ENCODE measurements around the gene CIAO2B. TPM values are rescaled to one million over a fixed set of nuclear protein-coding genes. Genes with fewer than 3 reads are reported as not detected.
"Not testable (repeated sequence)": the region's sequence is repeated elsewhere in the genome, so short reads cannot be mapped to it uniquely, and the experiment has no call there.

The CIAO2B gene
- total RNA-seq, 1 experiment from 2014 or later: 140 TPM

GRCh38 chr16:66958857-66959703 is 24.9 kb upstream of the CIAO2B start:
- in situ Hi-C loops (cut with HindIII; ENCODE audit: low sequenced_read_pairs): no loop called here
- peak; percentile 23 for DNase-seq (ENCODE audit: low spot score)

- in situ Hi-C loops (cut with HindIII; ENCODE audit: low sequenced_read_pairs); DNase-seq (ENCODE audit: low spot score): not testable (repeated sequence)
These were observed 21.9 kb upstream of the CIAO2B start for GRCh38 chr16:66956154-66956457.

GRCh38 chr16:66955363-66956153 is 21.4 kb upstream of the CIAO2B start:
- DNase-seq (ENCODE audit: low spot score); in situ Hi-C loops (cut with HindIII; ENCODE audit: low sequenced_read_pairs): not testable (repeated sequence)

- in situ Hi-C loops (cut with HindIII; ENCODE audit: low sequenced_read_pairs): no loop called here
These were observed 20.0 kb upstream of the CIAO2B start for GRCh38 chr16:66954097-66954659.

GRCh38 chr16:66953462-66954096 is 19.4 kb upstream of the CIAO2B start:
- DNase-seq (ENCODE audit: low spot score): no peak
- in situ Hi-C loops (cut with HindIII; ENCODE audit: low sequenced_read_pairs): no loop called here

More at GRCh38 chr16:66954097-66954659, 20.0 kb upstream of the CIAO2B start:
- DNase-seq (ENCODE audit: low spot score): peak; percentile 88

- in situ Hi-C loops (cut with HindIII; ENCODE audit: low sequenced_read_pairs): no loop called here
- DNase-seq (ENCODE audit: low spot score): no peak
These were observed 18.4 kb upstream of the CIAO2B start for GRCh38 chr16:66952430-66953110.

- in situ Hi-C loops (cut with HindIII; ENCODE audit: low sequenced_read_pairs): no loop called here
- DNase-seq (ENCODE audit: low spot score): no peak
These were observed 17.0 kb upstream of the CIAO2B start for GRCh38 chr16:66950971-66951790.

- in situ Hi-C loops (cut with HindIII; ENCODE audit: low sequenced_read_pairs): no loop called here
- DNase-seq (ENCODE audit: low spot score): no peak
These were observed 16.2 kb upstream of the CIAO2B start for GRCh38 chr16:66950437-66950836.

GRCh38 chr16:66949472-66949871 is 15.3 kb upstream of the CIAO2B start:
- in situ Hi-C loops (cut with HindIII; ENCODE audit: low sequenced_read_pairs): no loop called here
- no peak for DNase-seq (ENCODE audit: low spot score)

- no peak for DNase-seq (ENCODE audit: low spot score)
- in situ Hi-C loops (cut with HindIII; ENCODE audit: low sequenced_read_pairs): no loop called here
These were observed 14.6 kb upstream of the CIAO2B start for GRCh38 chr16:66948837-66949225.

- peak; percentile 18 for DNase-seq (ENCODE audit: low spot score)
- in situ Hi-C loops (cut with HindIII; ENCODE audit: low sequenced_read_pairs): no loop called here
These were observed 14.1 kb upstream of the CIAO2B start for GRCh38 chr16:66948134-66948836.

- DNase-seq (ENCODE audit: low spot score): peak; percentile 92
- in situ Hi-C loops (cut with HindIII; ENCODE audit: low sequenced_read_pairs): no loop called here
These were observed 13.3 kb upstream of the CIAO2B start for GRCh38 chr16:66947302-66948065.

- in situ Hi-C loops (cut with HindIII; ENCODE audit: low sequenced_read_pairs): no loop called here
These were observed 12.7 kb upstream of the CIAO2B start for GRCh38 chr16:66946974-66947301.

GRCh38 chr16:66946541-66946940 is 12.3 kb upstream of the CIAO2B start:
- no peak for DNase-seq (ENCODE audit: low spot score)
- in situ Hi-C loops (cut with HindIII; ENCODE audit: low sequenced_read_pairs): no loop called here

More at GRCh38 chr16:66946974-66947301, 12.7 kb upstream of the CIAO2B start:
- no peak for DNase-seq (ENCODE audit: low spot score)

GRCh38 chr16:66945939-66946338 is 11.7 kb upstream of the CIAO2B start:
- in situ Hi-C loops (cut with HindIII; ENCODE audit: low sequenced_read_pairs): no loop called here
- DNase-seq (ENCODE audit: low spot score): no peak

- in situ Hi-C loops (cut with HindIII; ENCODE audit: low sequenced_read_pairs); DNase-seq (ENCODE audit: low spot score): not testable (repeated sequence)
These were observed 10.8 kb upstream of the CIAO2B start for GRCh38 chr16:66944971-66945370.

- in situ Hi-C loops (cut with HindIII; ENCODE audit: low sequenced_read_pairs): no loop called here
These were observed 9.8 kb upstream of the CIAO2B start for GRCh38 chr16:66944054-66944441.

More at GRCh38 chr16:66944054-66944441, 9.8 kb upstream of the CIAO2B start:
- no peak for DNase-seq (ENCODE audit: low spot score)

Measured in G401 (cell line).